ENCODE data around the gene PFAS.

DNA sequence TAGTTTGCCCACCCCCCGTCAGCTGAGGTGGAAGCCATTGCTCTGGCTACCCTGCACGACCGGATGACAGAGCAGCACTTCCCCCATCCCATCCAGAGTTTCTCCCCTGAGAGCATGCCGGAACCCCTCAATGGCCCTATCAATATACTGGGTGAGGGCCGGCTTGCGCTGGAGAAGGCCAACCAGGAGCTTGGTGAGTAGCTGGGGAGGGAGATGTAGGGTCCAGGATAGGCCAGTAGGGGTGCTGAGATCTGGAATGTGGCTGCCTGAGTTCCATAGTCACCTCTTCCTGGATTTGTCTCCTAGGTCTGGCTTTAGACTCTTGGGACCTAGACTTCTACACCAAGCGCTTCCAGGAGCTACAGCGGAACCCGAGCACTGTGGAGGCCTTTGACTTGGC is 6.4 kb downstream of the PFAS start:
- TF ChIP-seq, protein P1, sequence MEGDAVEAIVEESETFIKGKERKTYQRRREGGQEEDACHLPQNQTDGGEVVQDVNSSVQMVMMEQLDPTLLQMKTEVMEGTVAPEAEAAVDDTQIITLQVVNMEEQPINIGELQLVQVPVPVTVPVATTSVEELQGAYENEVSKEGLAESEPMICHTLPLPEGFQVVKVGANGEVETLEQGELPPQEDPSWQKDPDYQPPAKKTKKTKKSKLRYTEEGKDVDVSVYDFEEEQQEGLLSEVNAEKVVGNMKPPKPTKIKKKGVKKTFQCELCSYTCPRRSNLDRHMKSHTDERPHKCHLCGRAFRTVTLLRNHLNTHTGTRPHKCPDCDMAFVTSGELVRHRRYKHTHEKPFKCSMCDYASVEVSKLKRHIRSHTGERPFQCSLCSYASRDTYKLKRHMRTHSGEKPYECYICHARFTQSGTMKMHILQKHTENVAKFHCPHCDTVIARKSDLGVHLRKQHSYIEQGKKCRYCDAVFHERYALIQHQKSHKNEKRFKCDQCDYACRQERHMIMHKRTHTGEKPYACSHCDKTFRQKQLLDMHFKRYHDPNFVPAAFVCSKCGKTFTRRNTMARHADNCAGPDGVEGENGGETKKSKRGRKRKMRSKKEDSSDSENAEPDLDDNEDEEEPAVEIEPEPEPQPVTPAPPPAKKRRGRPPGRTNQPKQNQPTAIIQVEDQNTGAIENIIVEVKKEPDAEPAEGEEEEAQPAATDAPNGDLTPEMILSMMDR (IDR thresholded peaks at IDR 0.05): no peak
- TF ChIP-seq EZH2 (IDR thresholded peaks at IDR 0.05) (no peak), EZH2phosphoT487 (IDR thresholded peaks at IDR 0.05) (no peak)

Measured in neural progenitor cell (in vitro differentiated cells).